ENCODE data around the gene COL4A6.
A peak's percentile ranks its signal among the peaks of the same experiment; 100 is the strongest.

Gene COL4A6

DNA sequence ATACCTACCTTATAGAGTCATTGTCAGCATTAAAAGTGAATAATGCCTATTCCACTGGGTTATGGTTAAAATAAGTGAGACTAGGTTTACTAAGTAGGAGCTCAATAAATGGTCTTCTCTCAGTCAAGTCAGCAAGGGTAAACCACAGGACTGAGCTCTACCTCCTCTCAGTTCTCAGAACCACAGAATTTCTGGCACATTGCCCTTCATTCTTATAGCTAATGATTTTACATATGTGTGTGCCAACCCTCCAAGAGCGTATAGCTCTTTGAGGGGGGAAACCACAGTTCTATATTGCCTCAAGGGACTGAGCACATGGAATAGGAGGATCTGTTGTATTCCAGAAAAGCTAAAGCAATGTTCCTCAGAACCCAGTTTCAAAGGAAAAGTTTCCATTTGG lies 221.8 kb downstream of the COL4A6 start:
- DNase-seq = no peak

DNA sequence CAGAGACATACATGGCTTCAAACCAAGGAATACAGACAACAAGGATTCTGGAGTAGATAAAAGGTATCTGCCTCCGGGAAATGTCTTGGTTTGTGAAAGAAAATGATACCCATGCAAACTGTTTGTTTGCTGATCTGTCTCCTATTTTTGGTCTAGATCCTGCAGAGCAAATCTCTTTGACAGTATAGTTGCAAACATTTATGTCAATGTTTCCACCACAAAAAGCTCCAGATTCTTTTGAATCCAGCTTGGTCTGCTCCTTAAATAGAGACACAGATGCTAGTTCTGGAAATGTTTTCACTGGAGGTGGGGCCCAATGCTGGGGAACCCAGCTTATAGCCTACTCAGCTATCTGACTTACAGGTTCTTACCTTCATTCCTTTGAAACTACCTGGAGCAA lies 226.9 kb downstream of the COL4A6 start:
- DNase-seq = no peak

- no peak for DNase-seq
Observed at GRCh38 chrX:108209006-108209554, 229.1 kb downstream of the COL4A6 start.

- DNase-seq = no peak
Observed at GRCh38 chrX:108203540-108203939, 234.7 kb downstream of the COL4A6 start.

DNA sequence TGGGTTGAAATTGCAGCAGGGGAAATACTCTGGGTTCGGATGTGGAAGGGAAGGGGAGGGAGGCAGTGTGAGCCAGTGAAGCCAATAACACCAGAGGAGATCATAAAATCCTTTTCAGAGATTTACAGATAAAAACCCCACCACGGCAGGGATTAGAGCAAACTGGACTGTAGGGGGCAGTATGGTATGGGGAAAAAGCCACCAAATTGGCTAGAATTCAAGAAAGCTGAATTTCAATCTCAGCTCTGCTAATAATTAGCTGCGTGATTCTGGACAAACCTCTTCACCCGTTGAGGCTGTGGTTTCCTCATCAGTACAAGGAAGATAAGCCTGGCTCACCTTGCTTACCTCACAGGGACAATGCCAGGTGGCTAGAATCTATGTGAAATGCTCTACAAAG lies 238.5 kb downstream of the COL4A6 start:
- peak; percentile 53 to 71 for DNase-seq

- no peak for DNase-seq
Observed at GRCh38 chrX:108199041-108199440, 239.2 kb downstream of the COL4A6 start.

- DNase-seq = no peak
Observed at GRCh38 chrX:108198420-108198819, 239.8 kb downstream of the COL4A6 start.

DNA sequence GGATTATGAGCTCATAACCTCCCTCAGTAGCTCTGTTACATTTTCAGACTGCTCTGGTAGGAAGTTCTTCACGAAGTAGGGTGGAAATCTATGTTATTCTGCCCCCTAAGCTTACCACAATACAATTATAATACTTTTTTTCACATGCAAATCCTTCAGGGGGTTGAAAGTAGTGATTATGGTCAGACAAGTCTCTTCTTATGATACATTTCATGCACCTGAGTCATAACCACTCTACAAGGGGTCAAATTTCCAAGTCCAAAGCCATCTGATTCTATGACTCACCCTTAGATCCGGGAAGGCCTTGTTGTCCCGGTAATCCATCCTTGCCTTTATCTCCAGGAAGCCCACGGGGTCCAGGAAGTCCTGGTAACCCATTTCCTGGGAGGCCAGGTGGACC lies 251.4 kb downstream of the COL4A6 start:
- DNase-seq = no peak

DNA sequence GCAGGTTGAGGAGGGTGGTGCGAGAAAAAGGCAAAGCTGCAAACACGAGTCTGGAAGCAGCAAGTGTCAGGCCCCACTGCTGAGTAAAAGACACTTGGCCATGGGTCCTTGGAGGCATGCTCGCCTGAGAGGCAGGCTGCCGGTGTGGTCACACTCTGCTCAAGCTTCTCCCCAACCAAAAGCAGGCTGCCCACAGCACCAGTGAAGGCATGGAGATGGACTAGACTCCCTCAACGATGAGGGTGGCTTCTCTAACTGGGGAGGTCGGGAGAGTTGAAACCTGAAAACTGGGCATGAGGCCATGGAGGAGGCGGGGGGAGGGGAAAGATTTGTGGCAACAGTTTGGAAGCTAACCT lies 260.1 kb downstream of the COL4A6 start:
- DNase-seq = no peak

- no peak for DNase-seq
Observed at GRCh38 chrX:108177351-108178142, 260.7 kb downstream of the COL4A6 start.

GRCh38 chrX:108173874-108174273 lies 264.3 kb downstream of the COL4A6 start:
- no peak for DNase-seq

- DNase-seq = no peak
Observed at GRCh38 chrX:108171671-108172070, 266.6 kb downstream of the COL4A6 start.

- no peak for DNase-seq
Observed at GRCh38 chrX:108169768-108170167, 268.5 kb downstream of the COL4A6 start.

GRCh38 chrX:108168961-108169740 lies 269.1 kb downstream of the COL4A6 start:
- DNase-seq = no peak

GRCh38 chrX:108167211-108167872 lies 270.9 kb downstream of the COL4A6 start:
- no peak for DNase-seq

DNA sequence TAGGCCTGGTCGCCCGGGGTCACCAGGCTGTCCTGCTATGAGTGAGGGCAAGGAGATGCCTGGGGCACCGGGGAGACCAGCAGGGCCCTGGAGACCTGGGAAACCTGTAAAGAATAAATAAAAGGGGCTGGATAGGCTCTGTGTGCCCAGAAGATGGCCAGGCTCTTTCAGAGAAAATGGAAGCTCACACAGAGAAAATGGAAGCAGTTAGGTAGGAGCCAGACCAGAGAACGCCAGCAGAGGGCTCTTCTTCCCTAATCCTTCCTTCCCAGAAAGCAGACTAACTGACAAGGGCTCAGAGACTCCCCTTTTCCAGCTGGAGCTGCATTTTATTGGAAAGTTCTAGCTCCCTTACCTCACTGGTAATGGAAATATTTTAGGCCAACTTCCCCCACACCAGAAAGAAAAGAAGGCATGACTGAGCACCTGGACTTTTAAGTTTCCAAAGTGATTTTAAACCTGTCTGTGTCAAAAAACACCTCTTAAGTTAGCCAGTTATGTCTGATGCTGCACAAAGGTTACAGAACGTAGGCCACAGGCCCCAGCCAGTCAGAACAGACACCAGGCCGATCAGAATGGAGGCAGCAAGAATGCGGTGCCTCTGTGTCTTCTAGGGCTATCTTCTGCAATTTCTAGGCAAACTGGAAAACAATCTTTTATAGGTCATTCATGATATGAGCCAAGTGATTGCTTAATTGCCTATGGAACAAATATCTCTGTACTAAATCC lies 272.7 kb downstream of the COL4A6 start:
- DNase-seq = peak; percentile 45 to 74

- DNase-seq = peak; percentile 63 to 93
Observed at GRCh38 chrX:108163333-108164082, 274.7 kb downstream of the COL4A6 start.

GRCh38 chrX:108162265-108162664 lies 276.0 kb downstream of the COL4A6 start:
- DNase-seq = no peak

GRCh38 chrX:108160309-108160708 lies 277.9 kb downstream of the COL4A6 start:
- no peak for DNase-seq

DNA sequence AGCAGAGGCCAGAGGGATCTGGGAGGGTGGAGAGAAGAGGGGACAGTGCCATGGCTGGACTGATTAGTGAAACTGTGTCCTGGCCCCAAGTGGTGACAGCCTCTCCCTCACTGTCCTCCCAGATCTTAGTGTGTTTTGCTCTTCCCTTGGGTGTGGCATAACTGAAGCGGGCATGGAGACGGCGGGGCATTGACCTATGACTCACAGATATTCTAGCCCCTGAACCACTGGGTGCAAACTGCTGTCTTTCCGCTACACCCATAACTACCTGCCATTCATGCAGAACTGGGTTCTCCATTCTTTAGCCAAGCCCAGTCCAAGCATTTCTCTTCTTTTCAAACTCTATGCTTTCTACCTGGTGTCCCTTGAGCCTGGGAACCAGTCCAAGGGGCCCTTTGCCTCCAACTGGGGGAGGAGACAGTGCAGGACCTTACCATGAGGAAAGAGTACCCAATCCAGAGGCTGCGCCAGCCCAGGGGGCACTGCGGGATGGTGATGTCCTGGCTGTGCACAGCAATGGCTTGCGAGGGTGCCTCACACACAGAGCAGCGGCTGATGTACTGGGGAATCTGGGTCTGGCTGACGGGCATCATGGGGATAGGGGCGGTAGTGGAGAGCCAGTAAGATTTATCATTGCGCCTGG lies 279.1 kb downstream of the COL4A6 start:
- DNase-seq = no peak

- no peak for DNase-seq
Observed at GRCh38 chrX:108157628-108158027, 280.6 kb downstream of the COL4A6 start.
